A549 (cell line): ENCODE data around the gene B4GALT2.

Experiments
- EP300 ChIP-seq, 2 experiments: fragments of >200 bp; sonication (Bioruptor Twin); formaldehyde crosslinking; IDR thresholded peaks; 2 replicates in 1 of 2; 3 replicates in 1 of 2; pipeline ENCODE4 v1.6.1; 2016 to 2017
- JUN ChIP-seq, 2 experiments: fragments of >200 bp; sonication (Bioruptor Twin); formaldehyde crosslinking; IDR thresholded peaks; 2 replicates in 1 of 2; 3 replicates in 1 of 2; pipeline ENCODE4 v1.6.1; 2016 to 2017
- MAFK ChIP-seq: fragments of 450-650 bp; IDR thresholded peaks from 2 replicates; pipeline ENCODE4 v1.6.1; 2014; ENCODE audit not compliant: partially characterized antibody
- MAZ ChIP-seq: fragments of 150-350 bp; IDR thresholded peaks from 2 replicates; pipeline ENCODE4 v1.6.1; 2014; ENCODE audit warnings: antibody characterized with exemption, low read depth, low read length, borderline replicate concordance
- POLR2AphosphoS2 ChIP-seq: conservative IDR thresholded peaks from 2 replicates; pipeline ENCODE4 v1.6.1; 2012; ENCODE audit warnings: low read length, improper control_type of control experiment, inconsistent platforms
- TFCP2L1 ChIP-seq: fragments of 250-450 bp; sonication (Bioruptor Pico); IDR thresholded peaks from 2 replicates; pipeline ENCODE4 v1.5.0; 2021; ENCODE audit warnings: mild to moderate bottlenecking
- TF ChIP-seq, protein P1 (sequence below): fragments of >200 bp; sonication (Bioruptor Twin); formaldehyde crosslinking; IDR thresholded peaks from 3 replicates; pipeline ENCODE4 v1.5.1; 2016

DNA sequence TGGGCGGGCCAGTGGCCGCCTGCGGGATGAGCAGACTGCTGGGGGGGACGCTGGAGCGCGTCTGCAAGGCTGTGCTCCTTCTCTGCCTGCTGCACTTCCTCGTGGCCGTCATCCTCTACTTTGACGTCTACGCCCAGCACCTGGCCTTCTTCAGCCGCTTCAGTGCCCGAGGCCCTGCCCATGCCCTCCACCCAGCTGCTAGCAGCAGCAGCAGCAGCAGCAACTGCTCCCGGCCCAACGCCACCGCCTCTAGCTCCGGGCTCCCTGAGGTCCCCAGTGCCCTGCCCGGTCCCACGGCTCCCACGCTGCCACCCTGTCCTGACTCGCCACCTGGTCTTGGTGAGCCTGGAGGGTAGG, 2.1 kb downstream of the B4GALT2 start:
- TF ChIP-seq, protein P1, sequence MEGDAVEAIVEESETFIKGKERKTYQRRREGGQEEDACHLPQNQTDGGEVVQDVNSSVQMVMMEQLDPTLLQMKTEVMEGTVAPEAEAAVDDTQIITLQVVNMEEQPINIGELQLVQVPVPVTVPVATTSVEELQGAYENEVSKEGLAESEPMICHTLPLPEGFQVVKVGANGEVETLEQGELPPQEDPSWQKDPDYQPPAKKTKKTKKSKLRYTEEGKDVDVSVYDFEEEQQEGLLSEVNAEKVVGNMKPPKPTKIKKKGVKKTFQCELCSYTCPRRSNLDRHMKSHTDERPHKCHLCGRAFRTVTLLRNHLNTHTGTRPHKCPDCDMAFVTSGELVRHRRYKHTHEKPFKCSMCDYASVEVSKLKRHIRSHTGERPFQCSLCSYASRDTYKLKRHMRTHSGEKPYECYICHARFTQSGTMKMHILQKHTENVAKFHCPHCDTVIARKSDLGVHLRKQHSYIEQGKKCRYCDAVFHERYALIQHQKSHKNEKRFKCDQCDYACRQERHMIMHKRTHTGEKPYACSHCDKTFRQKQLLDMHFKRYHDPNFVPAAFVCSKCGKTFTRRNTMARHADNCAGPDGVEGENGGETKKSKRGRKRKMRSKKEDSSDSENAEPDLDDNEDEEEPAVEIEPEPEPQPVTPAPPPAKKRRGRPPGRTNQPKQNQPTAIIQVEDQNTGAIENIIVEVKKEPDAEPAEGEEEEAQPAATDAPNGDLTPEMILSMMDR, result no peak
- no peak for TF ChIP-seq EP300 (IDR thresholded peaks at IDR 0.05)
- no peak for TF ChIP-seq MAZ
- TF ChIP-seq TFCP2L1, result no peak
- no peak for TF ChIP-seq POLR2AphosphoS2
- no peak for TF ChIP-seq JUN (IDR thresholded peaks at IDR 0.05)
- no peak for TF ChIP-seq MAFK
